Common myeloid progenitor, CD34-positive (primary cell): ENCODE results near the gene GGTLC1. TPM values are rescaled to one million over a fixed set of nuclear protein-coding genes. Genes with fewer than 3 reads are reported as not detected.

Source experiments
- CTCF ChIA-PET: fragments of 350-600 bp; sonication (Branson Sonifier 250); formaldehyde crosslinking; loops from one replicate; lab custom pipeline; 2021; ENCODE audit warnings: antibody characterized with exemption; lab: Charles Lee
- POLR2A ChIA-PET: fragments of 350-600 bp; sonication (Branson Sonifier 250); formaldehyde crosslinking; loops from one replicate; lab custom pipeline; 2021; ENCODE audit warnings: antibody characterized with exemption; lab: Charles Lee
- DNase-seq, 3 donors: peaks; one replicate each; pipeline versions ENCODE4 v3.0.0 to v3.0.0-alpha.2; 2013
- H3K27ac ChIP-seq, 2 experiments: 1 replicate in 1 of 2; 2 replicates in 1 of 2; pipeline ENCODE4 v1.7.0; 2013; ENCODE audit warnings: inconsistent platforms in 2 of 2, low read length in 2 of 2, mild to moderate bottlenecking in 2 of 2, low read depth in 1 of 2, moderate library complexity in 1 of 2; ENCODE audit not compliant: severe bottlenecking in 2 of 2, insufficient read depth in 1 of 2, poor library complexity in 1 of 2
- H3K27me3 ChIP-seq, 5 experiments: replicated peaks in 2 of 5; 1 replicate in 3 of 5; 2 replicates in 2 of 5; pipeline versions ENCODE4 v1.6.1 to v1.7.0; 2013; ENCODE audit warnings: low read length in 4 of 5, mild to moderate bottlenecking in 2 of 5, moderate library complexity in 2 of 5, inconsistent platforms in 1 of 5; ENCODE audit not compliant: insufficient read depth in 5 of 5, control insufficient read depth in 4 of 5
- H3K36me3 ChIP-seq, 4 experiments: 1 replicate in 2 of 4; 2 replicates in 2 of 4; pipeline versions ENCODE4 v1.6.1 to v1.7.0; 2013; ENCODE audit warnings: low read length in 3 of 4, control low read depth in 1 of 4, mild to moderate bottlenecking in 1 of 4; ENCODE audit not compliant: control insufficient read depth in 4 of 4, insufficient read depth in 4 of 4
- H3K4me1 ChIP-seq, 4 experiments: 1 replicate in 3 of 4; 2 replicates in 1 of 4; pipeline versions ENCODE4 v1.6.1 to v1.7.1; 2013; ENCODE audit warnings: low read length in 3 of 4, mild to moderate bottlenecking in 3 of 4, control low read depth in 1 of 4, inconsistent platforms in 1 of 4, moderate library complexity in 1 of 4; ENCODE audit not compliant: control insufficient read depth in 4 of 4, insufficient read depth in 4 of 4; ENCODE audit errors: control extremely low read depth in 1 of 4
- H3K4me3 ChIP-seq, 7 experiments: 1 replicate in 4 of 7; 2 replicates in 3 of 7; pipeline versions ENCODE4 v1.5.1 to v1.7.0; 2013; ENCODE audit warnings: mild to moderate bottlenecking in 7 of 7, low read length in 6 of 7, moderate library complexity in 6 of 7, inconsistent platforms in 2 of 7, low read depth in 2 of 7, control low read depth in 1 of 7; ENCODE audit not compliant: insufficient read depth in 4 of 7, control insufficient read depth in 1 of 7; ENCODE audit errors: extremely low read depth in 1 of 7
- H3K9me3 ChIP-seq, 5 experiments: 1 replicate in 4 of 5; 2 replicates in 1 of 5; pipeline versions ENCODE4 v1.6.1 to v1.7.1; 2013; ENCODE audit warnings: low read length in 4 of 5, mild to moderate bottlenecking in 2 of 5, inconsistent platforms in 1 of 5, low read depth in 1 of 5, moderate library complexity in 1 of 5; ENCODE audit not compliant: control insufficient read depth in 4 of 5, insufficient read depth in 2 of 5; ENCODE audit errors: control extremely low read depth in 1 of 5
- WGBS: methylation state at CpG from one replicate; pipeline ENCODE4 v1.1.5; 2013; ENCODE audit not compliant: insufficient coverage; 5-methylcytosine and 5-hydroxymethylcytosine counted together
- polyA plus RNA-seq: library from polyadenylated mRNA; unstranded; fragments of 120-200 nt; gene quantifications from one replicate; pipeline ENCODE4 v1.2.1, GENCODE V29; 2013

GGTLC1 gene
- polyA plus RNA-seq: not detected

- no peak within 1 kb of the TSS for H3K4me3 ChIP-seq
- H3K36me3 ChIP-seq: no peaks in the 10 kb centered on the region
- ChIA-PET CTCF (no interaction called here), POLR2A (no interaction called here)
- 93% methylated on average over 22 of the region's 26 CpGs for WGBS
- H3K27me3 ChIP-seq: no peaks in the 10 kb centered on the region
- no peak for DNase-seq
- no peaks in the 10 kb centered on the region for H3K9me3 ChIP-seq
- no peak within 1 kb of the TSS for H3K27ac ChIP-seq
- H3K4me1 ChIP-seq: no peaks in the 10 kb centered on the region
Observed at GRCh38 chr20:23988561-23988960, at the start of gene GGTLC1. GGTLC1 (minus strand) TSS chr20:23988779; CDS start chr20:23986611, 2,168 bp downstream.

GRCh38 chr20:24034820-24035219 is 46.2 kb upstream of the GGTLC1 start:
- CTCF ChIA-PET: interaction anchor here (0.9 kb wide), 1 partner anchor 13 kb away, joined by 3 read pairs; no protein-coding TSS in a partner anchor
- WGBS: 95% methylated on average over 2 of the region's 2 CpGs
- Histone ChIP-seq H3K9me3 (no peaks in the 10 kb centered on the region), H3K36me3 (no peaks in the 10 kb centered on the region), H3K4me3 (no peak overlapping the region), H3K4me1 (peaks cover 0 to 4% (median 0%) of the 10 kb centered on the region in 4 experiments), H3K27ac (no peak overlapping the region), H3K27me3 (no peaks in the 10 kb centered on the region)
- no peak for DNase-seq
- POLR2A ChIA-PET: no interaction called here

- peaks cover 0 to 4% (median 0%) of the 10 kb centered on the region in 4 experiments for H3K4me1 ChIP-seq
- H3K9me3 ChIP-seq: no peaks in the 10 kb centered on the region
- ChIA-PET POLR2A (no interaction called here), CTCF (no interaction called here)
- H3K27ac ChIP-seq: no peak overlapping the region
- H3K36me3 ChIP-seq: no peaks in the 10 kb centered on the region
- no peak overlapping the region for H3K4me3 ChIP-seq
- no peaks in the 10 kb centered on the region for H3K27me3 ChIP-seq
- DNase-seq: no peak
- WGBS: no CpG with 5 or more reads among the region's 3 CpGs
Observed at GRCh38 chr20:24033565-24033964, 45.0 kb upstream of the GGTLC1 start.

GRCh38 chr20:24033151-24033550 is 44.6 kb upstream of the GGTLC1 start:
- CTCF ChIA-PET: no interaction called here
- no peak overlapping the region for H3K27ac ChIP-seq
- POLR2A ChIA-PET: no interaction called here

GRCh38 chr20:24032400-24032898 is 43.9 kb upstream of the GGTLC1 start:
- no peaks in the 10 kb centered on the region for H3K27me3 ChIP-seq
- WGBS: no CpG with 5 or more reads among the region's 5 CpGs
- CTCF ChIA-PET: no interaction called here
- H3K9me3 ChIP-seq: no peaks in the 10 kb centered on the region
- no peak overlapping the region for H3K4me3 ChIP-seq
- no peak overlapping the region for H3K27ac ChIP-seq
- peak in 1 of 3 donors; percentile 14 for DNase-seq
- no peaks in the 10 kb centered on the region for H3K36me3 ChIP-seq
- POLR2A ChIA-PET: no interaction called here
- peaks cover 0 to 6% (median 2%) of the 10 kb centered on the region in 4 experiments for H3K4me1 ChIP-seq

More at GRCh38 chr20:24033151-24033550, 44.6 kb upstream of the GGTLC1 start:
- DNase-seq: no peak
- Histone ChIP-seq H3K9me3 (no peaks in the 10 kb centered on the region), H3K4me3 (no peak overlapping the region), H3K27me3 (no peaks in the 10 kb centered on the region), H3K36me3 (no peaks in the 10 kb centered on the region), H3K4me1 (peaks cover 0 to 4% (median 0%) of the 10 kb centered on the region in 4 experiments)

- no peaks in the 10 kb centered on the region for H3K9me3 ChIP-seq
- ChIA-PET CTCF (interaction anchor here (0.6 to 0.9 kb wide), 2 partner anchors 15 to 25 kb away, joined by 3 to 4 read pairs; no protein-coding TSS in a partner anchor), POLR2A (no interaction called here)
- WGBS: 2% methylated on average over 6 of the region's 6 CpGs
- no peaks in the 10 kb centered on the region for H3K36me3 ChIP-seq
- H3K4me3 ChIP-seq: peak overlapping the region in 2 of 7 experiments; percentile 5 to 12
- peak; percentile 54 to 89 (median 76) for DNase-seq
- H3K27me3 ChIP-seq: no peaks in the 10 kb centered on the region
- peak overlapping the region in 1 of 2 experiments; percentile 11 for H3K27ac ChIP-seq
- peaks cover 2 to 25% (median 12%) of the 10 kb centered on the region in 4 experiments for H3K4me1 ChIP-seq
Observed at GRCh38 chr20:24027229-24027628, 38.6 kb upstream of the GGTLC1 start.

- 100% methylated on average over 4 of the region's 4 CpGs for WGBS
- no peaks in the 10 kb centered on the region for H3K9me3 ChIP-seq
- H3K4me3 ChIP-seq: no peak overlapping the region
- peaks cover 0 to 2% (median 0%) of the 10 kb centered on the region in 5 experiments for H3K27me3 ChIP-seq
- ChIA-PET CTCF (interaction anchor here (0.8 to 1.3 kb wide), 3 partner anchors 12 to 25 kb away, joined by 3 read pairs; no protein-coding TSS in a partner anchor), POLR2A (no interaction called here)
- H3K4me1 ChIP-seq: peaks cover 2 to 25% (median 12%) of the 10 kb centered on the region in 4 experiments
- no peak overlapping the region for H3K27ac ChIP-seq
- no peaks in the 10 kb centered on the region for H3K36me3 ChIP-seq
- DNase-seq: no peak
Observed at GRCh38 chr20:24022621-24023180, 34.1 kb upstream of the GGTLC1 start.
